ENCODE measurements around the gene WRNIP1. TPM values are rescaled to one million over a fixed set of nuclear protein-coding genes. Genes with fewer than 3 reads are reported as not detected.

WRNIP1 gene
- 50.1 TPM for total RNA-seq

DNA sequence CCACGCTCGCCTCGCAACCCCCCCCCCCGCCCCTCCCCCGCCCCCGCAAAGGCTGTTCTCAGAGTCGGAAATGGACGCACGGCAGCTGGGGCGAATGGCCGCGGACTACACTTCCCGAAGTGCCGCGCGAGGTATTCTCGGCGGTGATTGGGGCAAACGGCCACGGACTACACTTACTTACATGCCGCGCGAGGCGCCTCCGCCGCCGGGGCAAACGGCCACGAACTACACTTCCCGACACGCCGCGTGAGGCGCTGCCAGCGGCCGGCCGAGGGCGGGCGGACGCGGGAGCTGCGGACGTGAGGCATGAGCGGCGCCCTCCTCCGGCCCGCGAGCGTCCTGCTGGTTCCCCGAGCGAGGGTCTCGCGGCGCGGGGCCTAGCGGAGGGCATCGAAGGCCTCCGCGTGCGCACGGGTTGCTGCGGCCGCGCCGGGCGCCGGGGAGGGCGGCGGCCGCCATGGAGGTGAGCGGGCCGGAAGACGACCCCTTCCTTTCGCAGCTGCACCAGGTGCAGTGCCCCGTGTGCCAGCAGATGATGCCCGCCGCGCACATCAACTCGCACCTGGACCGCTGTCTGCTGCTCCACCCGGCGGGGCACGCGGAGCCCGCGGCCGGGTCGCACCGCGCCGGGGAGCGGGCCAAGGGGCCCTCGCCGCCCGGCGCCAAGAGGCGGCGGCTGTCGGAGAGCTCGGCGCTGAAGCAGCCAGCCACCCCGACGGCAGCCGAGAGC lies at the start of gene WRNIP1:
WRNIP1 (plus strand) TSS at position 228 of the 730 bp plus-strand sequence; CDS start at position 458, 230 bp downstream.
- Histone ChIP-seq H3K4me1 (peaks cover 45% of the 10 kb centered on the region), H3K4me3 (peak within 1 kb of the TSS; percentile 78 to 85), H3K36me3 (no peaks in the 10 kb centered on the region), H3K27me3 (no peaks in the 10 kb centered on the region), H3K9me3 (no peaks in the 10 kb centered on the region), H3K27ac (peak within 1 kb of the TSS; percentile 92)
- intact Hi-C loops (cut with DNase I): loop anchor here (5.0 kb wide), 1 partner anchor 1158 kb away; the partner anchor contains the start of gene FOXC1
- peak in 1 of 2 donors; percentile 75 for TF ChIP-seq POLR2AphosphoS5 (IDR thresholded peaks at IDR 0.05; ENCODE audit: insufficient read depth in 1 of 2, low read depth in 1 of 2)
- TF ChIP-seq POLR2A (IDR thresholded peaks at IDR 0.05): peak in 1 of 2 donors; percentile 81
- TF ChIP-seq, protein P1, sequence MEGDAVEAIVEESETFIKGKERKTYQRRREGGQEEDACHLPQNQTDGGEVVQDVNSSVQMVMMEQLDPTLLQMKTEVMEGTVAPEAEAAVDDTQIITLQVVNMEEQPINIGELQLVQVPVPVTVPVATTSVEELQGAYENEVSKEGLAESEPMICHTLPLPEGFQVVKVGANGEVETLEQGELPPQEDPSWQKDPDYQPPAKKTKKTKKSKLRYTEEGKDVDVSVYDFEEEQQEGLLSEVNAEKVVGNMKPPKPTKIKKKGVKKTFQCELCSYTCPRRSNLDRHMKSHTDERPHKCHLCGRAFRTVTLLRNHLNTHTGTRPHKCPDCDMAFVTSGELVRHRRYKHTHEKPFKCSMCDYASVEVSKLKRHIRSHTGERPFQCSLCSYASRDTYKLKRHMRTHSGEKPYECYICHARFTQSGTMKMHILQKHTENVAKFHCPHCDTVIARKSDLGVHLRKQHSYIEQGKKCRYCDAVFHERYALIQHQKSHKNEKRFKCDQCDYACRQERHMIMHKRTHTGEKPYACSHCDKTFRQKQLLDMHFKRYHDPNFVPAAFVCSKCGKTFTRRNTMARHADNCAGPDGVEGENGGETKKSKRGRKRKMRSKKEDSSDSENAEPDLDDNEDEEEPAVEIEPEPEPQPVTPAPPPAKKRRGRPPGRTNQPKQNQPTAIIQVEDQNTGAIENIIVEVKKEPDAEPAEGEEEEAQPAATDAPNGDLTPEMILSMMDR (IDR thresholded peaks at IDR 0.05): peak; percentile 29 to 55 (median 42)
- DNase-seq (ENCODE audit: extremely low spot score in 2 of 2): peak in 1 of 2 donors; percentile 100

DNA sequence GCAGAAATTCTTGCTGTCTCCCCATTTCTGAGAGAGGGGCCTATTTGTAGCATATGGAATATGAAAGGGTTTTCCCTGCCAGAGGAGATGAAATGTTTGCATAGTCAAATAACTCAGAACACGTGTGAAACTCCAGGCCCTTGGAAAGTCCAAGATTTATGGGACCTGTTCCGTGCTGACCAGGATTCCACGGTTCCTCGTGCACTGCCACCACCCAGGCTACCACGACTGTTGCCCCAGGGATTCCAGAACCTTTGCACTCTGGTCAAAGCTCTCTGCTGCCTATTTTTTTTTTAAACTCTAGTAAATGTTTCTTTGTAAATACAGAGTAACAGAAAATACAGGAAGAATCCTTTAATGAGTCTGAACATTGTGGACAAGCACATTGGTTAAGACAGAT lies 49.5 kb upstream of the WRNIP1 start:
- peak in 1 of 2 donors; percentile 14 for DNase-seq (ENCODE audit: extremely low spot score in 2 of 2)
- intact Hi-C loops (cut with DNase I): no loop called here
- Histone ChIP-seq H3K9me3 (no peaks in the 10 kb centered on the region), H3K36me3 (no peaks in the 10 kb centered on the region), H3K4me3 (no peak overlapping the region), H3K27ac (no peak overlapping the region), H3K4me1 (no peaks in the 10 kb centered on the region), H3K27me3 (no peaks in the 10 kb centered on the region)
- TF ChIP-seq POLR2A (IDR thresholded peaks at IDR 0.05) (no peak), POLR2AphosphoS5 (IDR thresholded peaks at IDR 0.05; ENCODE audit: insufficient read depth in 1 of 2, low read depth in 1 of 2) (no peak)
- TF ChIP-seq, protein P1 (IDR thresholded peaks at IDR 0.05): no peak

DNA sequence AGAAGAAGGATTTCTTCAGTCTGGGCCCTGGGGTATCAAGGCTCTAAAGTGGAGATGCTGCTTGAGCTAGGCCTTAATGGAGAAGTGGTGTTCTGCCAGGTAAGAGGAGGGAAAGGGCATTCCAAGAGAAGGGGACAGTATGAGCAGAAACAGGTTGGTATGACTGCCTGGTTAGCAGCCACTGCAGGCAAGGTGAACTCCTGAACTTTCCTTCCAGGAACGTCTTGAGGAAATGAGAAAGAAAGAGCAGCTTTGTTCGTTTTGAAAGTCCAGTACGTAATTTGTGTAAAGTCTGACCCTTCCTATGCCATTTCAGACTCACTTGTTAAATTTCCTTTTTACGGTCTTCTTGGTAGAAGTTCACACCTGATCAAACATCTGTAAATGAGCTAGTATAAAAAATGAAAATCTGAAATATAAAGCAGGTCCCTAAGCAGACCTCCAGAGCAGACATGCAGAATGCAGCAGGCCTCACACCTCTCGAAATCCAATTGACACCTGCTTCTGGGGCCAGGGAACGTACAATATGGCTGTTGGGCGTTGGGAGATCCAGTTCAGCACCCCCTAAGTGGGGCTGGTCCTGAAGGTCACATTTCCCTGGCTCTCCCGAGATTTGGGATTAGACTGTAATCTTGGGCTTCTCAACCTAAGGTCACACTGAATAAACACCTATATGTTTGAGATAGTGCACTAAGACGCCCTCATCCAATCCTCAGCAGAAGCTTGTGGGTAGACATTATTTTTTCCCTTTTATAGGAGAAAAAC lies 48.1 kb upstream of the WRNIP1 start:
- Histone ChIP-seq H3K36me3 (no peaks in the 10 kb centered on the region), H3K9me3 (no peaks in the 10 kb centered on the region), H3K4me3 (no peak overlapping the region), H3K4me1 (no peaks in the 10 kb centered on the region), H3K27me3 (no peaks in the 10 kb centered on the region), H3K27ac (no peak overlapping the region)
- TF ChIP-seq, protein P1 (IDR thresholded peaks at IDR 0.05): no peak
- TF ChIP-seq POLR2AphosphoS5 (IDR thresholded peaks at IDR 0.05; ENCODE audit: insufficient read depth in 1 of 2, low read depth in 1 of 2): no peak
- no peak for TF ChIP-seq POLR2A (IDR thresholded peaks at IDR 0.05)
- intact Hi-C loops (cut with DNase I): no loop called here
- DNase-seq (ENCODE audit: extremely low spot score in 2 of 2): peak in 1 of 2 donors; percentile 79

DNA sequence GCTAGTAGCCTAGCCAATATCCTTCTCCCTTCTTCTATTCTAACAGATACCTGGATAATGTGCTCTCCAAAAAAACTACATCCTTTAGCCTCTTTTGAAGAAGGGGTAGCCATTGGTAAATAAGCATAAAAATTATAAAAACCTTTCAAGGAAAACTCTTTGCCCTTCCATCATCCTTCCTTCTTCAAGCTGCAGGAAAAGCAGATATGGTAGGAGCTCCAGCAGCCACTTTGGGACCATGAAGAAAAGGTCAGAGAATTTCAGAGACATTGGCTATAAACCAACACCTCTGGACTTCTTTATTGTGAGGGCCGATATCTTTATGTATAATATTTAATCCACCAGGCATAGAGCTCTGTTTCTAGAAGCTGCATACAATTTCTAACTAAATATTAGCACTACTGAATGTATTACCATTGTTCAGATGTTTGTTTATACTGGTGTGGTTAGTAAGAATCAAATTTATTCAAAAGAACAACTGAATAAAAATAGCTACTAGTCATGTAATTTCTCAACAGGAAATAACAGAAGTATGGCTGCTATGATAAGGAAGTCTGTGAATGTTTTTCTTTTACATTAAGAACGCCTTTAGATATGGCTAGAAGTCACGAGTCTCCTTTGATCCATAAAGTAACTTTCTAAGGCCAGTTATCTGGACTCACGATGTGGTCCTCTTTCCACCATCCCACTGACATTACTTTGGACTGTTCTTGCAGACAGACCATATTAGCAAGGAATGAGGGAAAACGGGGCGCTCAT lies 46.7 kb upstream of the WRNIP1 start:
- no peak for DNase-seq (ENCODE audit: extremely low spot score in 2 of 2)
- TF ChIP-seq POLR2A (IDR thresholded peaks at IDR 0.05) (no peak), POLR2AphosphoS5 (IDR thresholded peaks at IDR 0.05; ENCODE audit: insufficient read depth in 1 of 2, low read depth in 1 of 2) (no peak)
- TF ChIP-seq, protein P1 (IDR thresholded peaks at IDR 0.05): no peak
- Histone ChIP-seq H3K27me3 (no peaks in the 10 kb centered on the region), H3K36me3 (no peaks in the 10 kb centered on the region), H3K4me3 (no peak overlapping the region), H3K9me3 (no peaks in the 10 kb centered on the region), H3K4me1 (no peaks in the 10 kb centered on the region), H3K27ac (no peak overlapping the region)
- intact Hi-C loops (cut with DNase I): no loop called here
